ENCODE data around the gene SNPH.

Gene SNPH

GRCh38 chr20:1334370-1334731 lies 68.3 kb downstream of the SNPH start:
- no peak for TF ChIP-seq CTCF (IDR thresholded peaks at IDR 0.05; ENCODE audit: low read depth, low read length)

GRCh38 chr20:1334761-1335160 lies 68.7 kb downstream of the SNPH start:
- Histone ChIP-seq H3K27me3 (ENCODE audit: insufficient read depth, low read depth, severe bottlenecking) (no peaks in the 10 kb centered on the region), H3K4me3 (ENCODE audit: low read depth, low read length) (no peak overlapping the region), H3K9me3 (ENCODE audit: severe bottlenecking) (no peaks in the 10 kb centered on the region), H3K27ac (no peak overlapping the region), H3K36me3 (peaks cover 5% of the 10 kb centered on the region)
- no peak for DNase-seq
- no peak; the same call in 1 of the 2 replicates for TF ChIP-seq CTCF (IDR thresholded peaks at IDR 0.05; ENCODE audit: low read depth, low read length)

More at GRCh38 chr20:1334370-1334731, 68.3 kb downstream of the SNPH start:
- Histone ChIP-seq H3K27ac (no peak overlapping the region), H3K4me3 (ENCODE audit: low read depth, low read length) (no peak overlapping the region), H3K36me3 (peaks cover 5% of the 10 kb centered on the region), H3K27me3 (ENCODE audit: insufficient read depth, low read depth, severe bottlenecking) (no peaks in the 10 kb centered on the region), H3K9me3 (ENCODE audit: severe bottlenecking) (no peaks in the 10 kb centered on the region)
- DNase-seq = no peak

GRCh38 chr20:1335961-1336698 lies 70.0 kb downstream of the SNPH start:
- H3K4me3 ChIP-seq (ENCODE audit: low read depth, low read length) = no peak overlapping the region
- TF ChIP-seq CTCF (IDR thresholded peaks at IDR 0.05; ENCODE audit: low read depth, low read length) = no peak
- no peak overlapping the region for H3K27ac ChIP-seq
- H3K9me3 ChIP-seq (ENCODE audit: severe bottlenecking) = no peaks in the 10 kb centered on the region
- DNase-seq = no peak
- H3K36me3 ChIP-seq = peaks cover 5% of the 10 kb centered on the region; the same call in 1 of the 2 replicates
- no peaks in the 10 kb centered on the region for H3K27me3 ChIP-seq (ENCODE audit: insufficient read depth, low read depth, severe bottlenecking)

- Histone ChIP-seq H3K27me3 (ENCODE audit: insufficient read depth, low read depth, severe bottlenecking) (no peaks in the 10 kb centered on the region), H3K9me3 (ENCODE audit: severe bottlenecking) (no peaks in the 10 kb centered on the region), H3K27ac (no peak overlapping the region), H3K4me3 (ENCODE audit: low read depth, low read length) (no peak overlapping the region), H3K36me3 (peaks cover 5% of the 10 kb centered on the region; the same call in 1 of the 2 replicates)
- TF ChIP-seq CTCF (IDR thresholded peaks at IDR 0.05; ENCODE audit: low read depth, low read length) = no peak
- DNase-seq = no peak
Measured at GRCh38 chr20:1336699-1337367, 70.7 kb downstream of the SNPH start.

- Histone ChIP-seq H3K9me3 (ENCODE audit: severe bottlenecking) (no peaks in the 10 kb centered on the region), H3K27me3 (ENCODE audit: insufficient read depth, low read depth, severe bottlenecking) (no peaks in the 10 kb centered on the region), H3K27ac (no peak overlapping the region), H3K4me3 (ENCODE audit: low read depth, low read length) (no peak overlapping the region), H3K36me3 (peaks cover 3% of the 10 kb centered on the region; the same call in 1 of the 2 replicates)
- no peak for TF ChIP-seq CTCF (IDR thresholded peaks at IDR 0.05; ENCODE audit: low read depth, low read length)
- DNase-seq = no peak
Measured at GRCh38 chr20:1337441-1337840, 71.3 kb downstream of the SNPH start.
